HG02981 (cell line): ENCODE measurements around the gene TRIM16.
"Not testable (repeated sequence)": the region's sequence is repeated elsewhere in the genome, so short reads cannot be mapped to it uniquely, and the experiment has no call there.

Source experiments
- ATAC-seq: cut with Tn5 transposase; IDR thresholded peaks from one replicate; pipeline ENCODE4 v1.9.1; 2021; ENCODE audit warnings: mild to moderate bottlenecking, moderate library complexity; ENCODE audit not compliant: unreplicated experiment

Gene TRIM16

GRCh38 chr17:15683824-15684478 lies at the start of gene TRIM16:
Gene TRIM16, minus strand, starts transcription at chr17:15684311. Its CDS starts 32,702 bp downstream, at chr17:15651609.
- ATAC-seq, result peak; percentile 90

DNA sequence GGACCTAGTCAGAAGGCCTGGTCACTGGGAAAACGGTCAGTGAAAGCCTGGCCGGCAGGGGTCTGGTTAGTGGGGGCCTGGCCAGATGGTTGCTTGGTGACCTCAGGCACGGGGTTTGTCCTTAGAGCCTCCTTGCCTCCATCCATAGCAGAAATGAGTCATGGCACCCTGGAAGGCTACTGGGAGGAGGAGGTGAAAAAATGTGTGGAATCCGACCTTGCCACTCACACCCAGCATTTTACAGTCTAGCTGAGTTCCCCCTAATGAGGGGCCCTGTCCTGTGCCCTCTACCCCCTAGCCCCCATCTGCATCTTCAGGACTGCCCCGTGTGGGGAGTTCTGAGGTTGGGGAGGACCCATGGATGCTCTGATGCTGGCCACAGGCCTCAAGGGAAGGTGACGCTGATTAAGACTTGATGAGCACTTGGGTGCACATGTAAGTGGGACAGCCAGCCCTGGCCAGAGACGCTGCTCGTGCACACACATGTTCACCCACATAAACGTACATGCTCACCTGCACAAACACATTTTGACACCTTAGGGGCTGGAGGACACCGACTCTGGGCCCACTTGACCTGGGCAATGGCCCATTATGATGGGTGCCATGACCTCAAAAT lies 49.2 kb upstream of the TRIM16 start:
- ATAC-seq, result not testable (repeated sequence)

GRCh38 chr17:15731900-15732299 lies 47.8 kb upstream of the TRIM16 start, which contains the start of gene TBC1D26:
Gene TBC1D26, plus strand, starts transcription at chr17:15732283. Its CDS starts 3,066 bp downstream, at chr17:15735349.
- not testable (repeated sequence) for ATAC-seq

GRCh38 chr17:15730535-15730934 lies 46.4 kb upstream of the TRIM16 start:
- not testable (repeated sequence) for ATAC-seq

GRCh38 chr17:15716601-15717563 lies 32.8 kb upstream of the TRIM16 start:
- not testable (repeated sequence) for ATAC-seq

GRCh38 chr17:15708879-15709278 lies 24.8 kb upstream of the TRIM16 start:
- ATAC-seq, result not testable (repeated sequence)

- ATAC-seq, result not testable (repeated sequence)
Measured at GRCh38 chr17:15704813-15705212, 20.7 kb upstream of the TRIM16 start.

DNA sequence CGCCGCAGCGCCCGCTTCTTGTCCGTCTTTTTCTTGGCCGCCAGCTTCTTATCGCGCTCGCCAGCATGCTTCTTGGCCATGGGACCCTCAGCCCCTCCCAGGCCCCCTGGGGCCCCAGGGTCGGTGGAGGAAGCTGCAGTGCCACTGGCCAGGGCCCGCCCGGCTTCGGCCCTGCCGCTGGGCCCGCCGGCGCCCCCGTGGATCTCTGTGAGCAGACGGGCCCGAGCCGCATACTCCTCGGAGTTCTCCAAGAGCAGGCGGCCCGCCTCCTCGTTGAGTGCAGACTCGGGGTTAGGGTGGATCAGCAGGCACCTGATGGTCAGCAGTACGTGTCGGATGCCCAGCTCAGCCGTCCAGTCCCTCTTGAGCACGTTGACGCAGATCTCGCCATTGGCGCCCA lies 20.1 kb upstream of the TRIM16 start:
- ATAC-seq, result not testable (repeated sequence)

- not testable (repeated sequence) for ATAC-seq
Measured at GRCh38 chr17:15699937-15700336, 15.8 kb upstream of the TRIM16 start.

GRCh38 chr17:15699413-15699924 lies 15.4 kb upstream of the TRIM16 start, which contains the start of gene ZNF286A:
Gene ZNF286A, plus strand, starts transcription at chr17:15699752. Its CDS starts 578 bp downstream, at chr17:15700330.
- ATAC-seq, result peak; percentile 96

DNA sequence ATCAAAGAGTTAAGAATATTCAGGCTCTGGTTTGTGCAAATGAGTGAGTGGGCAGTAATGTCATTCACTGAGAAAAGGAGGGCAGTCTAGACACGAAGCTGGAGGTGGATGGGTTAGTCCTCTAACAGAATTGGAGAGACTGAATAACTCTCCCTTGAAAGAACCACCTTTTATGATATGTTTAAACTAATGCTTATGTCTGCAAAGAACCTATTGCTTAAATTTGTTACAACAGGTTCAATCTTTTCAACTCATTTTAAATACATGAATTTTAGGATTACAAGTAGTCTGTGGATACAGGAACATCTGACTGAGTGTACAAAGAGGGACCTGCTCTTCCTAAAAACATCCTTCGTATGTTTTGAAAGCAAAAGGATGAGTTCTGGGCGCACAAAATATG lies 14.9 kb upstream of the TRIM16 start:
- not testable (repeated sequence) for ATAC-seq

DNA sequence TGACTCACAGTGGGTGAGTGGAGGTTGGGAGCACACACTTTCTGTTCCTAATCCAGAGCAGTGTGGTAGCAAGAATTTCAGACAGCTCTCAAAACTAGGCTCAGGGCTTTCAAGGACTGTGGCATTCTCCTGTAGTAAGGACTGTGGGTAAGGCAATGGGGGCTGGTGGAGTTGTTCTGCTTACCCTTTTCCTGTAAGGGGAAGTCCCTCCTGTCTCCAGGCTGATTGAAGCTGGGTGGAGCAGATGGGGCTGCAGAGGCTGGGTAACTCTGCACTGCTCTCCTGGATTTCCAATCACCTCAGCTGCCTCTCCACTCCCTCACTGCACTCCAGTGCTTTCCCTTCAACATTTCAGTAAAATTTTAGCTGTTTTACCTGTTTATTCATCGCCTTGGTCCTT lies 3.4 kb upstream of the TRIM16 start:
- ATAC-seq, result not testable (repeated sequence)

DNA sequence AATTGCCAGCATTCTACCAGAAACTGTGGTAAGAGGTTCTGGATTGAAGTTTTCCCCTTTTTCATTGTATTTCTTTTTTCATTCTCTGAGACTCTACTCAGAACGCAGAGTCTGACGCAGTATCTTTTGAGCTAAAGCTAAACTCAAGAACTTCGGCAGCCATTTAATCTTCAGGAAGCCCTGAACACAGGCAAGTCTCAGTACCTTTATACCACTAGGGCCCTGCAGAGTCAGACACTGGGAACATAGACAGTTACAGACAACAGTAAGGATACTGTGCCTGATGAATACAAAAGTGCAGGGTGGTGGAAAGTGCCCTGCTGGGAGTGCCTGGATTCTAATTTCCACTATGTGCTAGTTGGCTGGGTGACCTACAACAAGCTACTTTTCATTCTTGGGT lies 976 bp downstream of the TRIM16 start:
- not testable (repeated sequence) for ATAC-seq

GRCh38 chr17:15675991-15676390 lies 8.1 kb downstream of the TRIM16 start:
- ATAC-seq, result not testable (repeated sequence)

DNA sequence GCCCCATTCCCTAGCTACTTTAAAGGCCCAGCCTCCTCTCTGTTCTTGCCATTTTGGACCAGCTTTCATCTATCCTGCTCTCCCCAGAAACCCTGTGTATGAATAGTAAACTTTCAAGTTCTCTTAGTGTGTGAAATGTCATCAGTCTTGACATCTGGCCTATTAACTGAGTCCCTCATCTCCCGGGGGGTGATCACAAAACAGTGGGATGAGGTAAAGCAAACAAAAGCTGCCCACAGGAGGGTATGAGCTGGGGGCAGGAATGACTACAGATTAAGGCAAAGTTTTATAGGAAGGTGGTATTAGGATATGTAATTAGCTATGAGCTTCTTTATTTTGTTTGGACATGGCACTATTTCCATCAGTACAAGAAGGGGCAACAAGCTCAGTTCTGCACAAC lies 9.5 kb downstream of the TRIM16 start:
- not testable (repeated sequence) for ATAC-seq

- ATAC-seq, result not testable (repeated sequence)
Measured at GRCh38 chr17:15669526-15669925, 14.6 kb downstream of the TRIM16 start.

DNA sequence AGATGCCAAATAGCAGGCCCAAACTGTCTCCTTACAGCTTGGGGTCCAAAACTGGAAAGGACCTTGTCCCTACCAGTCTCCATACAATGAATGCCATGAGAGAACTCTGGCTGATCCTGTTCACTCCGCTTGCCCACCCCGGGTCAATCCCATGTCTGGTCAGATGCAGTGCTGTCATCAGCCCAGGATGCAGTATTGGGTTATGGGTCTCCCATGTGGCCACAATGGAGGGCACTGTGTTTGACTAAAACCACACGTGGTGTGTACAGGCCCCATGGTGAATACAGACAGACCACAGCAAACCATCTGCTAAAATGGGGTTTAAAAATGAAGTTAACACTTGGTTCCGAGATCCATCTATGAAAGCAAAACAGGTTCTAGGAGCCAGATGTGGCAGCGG lies 20.4 kb downstream of the TRIM16 start:
- no peak for ATAC-seq

DNA sequence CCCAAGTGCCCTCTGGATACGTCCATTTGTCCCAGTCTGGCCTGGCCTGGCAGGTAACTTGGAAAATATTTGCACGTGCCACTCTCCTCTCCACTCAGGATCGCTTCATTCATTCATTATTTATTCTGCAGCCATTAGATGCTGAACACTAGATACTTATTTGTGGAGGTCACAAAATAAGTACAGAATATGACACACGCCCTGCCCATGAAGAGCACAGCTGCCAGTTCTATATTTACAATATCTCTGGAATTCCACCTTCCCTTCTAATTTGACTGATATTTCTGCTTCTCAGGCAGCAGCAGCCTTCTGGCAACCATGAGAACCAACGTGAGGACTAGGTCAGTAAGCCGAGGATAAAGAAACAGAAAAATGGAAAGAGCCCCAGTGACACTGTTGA lies 20.9 kb downstream of the TRIM16 start:
- no peak for ATAC-seq

DNA sequence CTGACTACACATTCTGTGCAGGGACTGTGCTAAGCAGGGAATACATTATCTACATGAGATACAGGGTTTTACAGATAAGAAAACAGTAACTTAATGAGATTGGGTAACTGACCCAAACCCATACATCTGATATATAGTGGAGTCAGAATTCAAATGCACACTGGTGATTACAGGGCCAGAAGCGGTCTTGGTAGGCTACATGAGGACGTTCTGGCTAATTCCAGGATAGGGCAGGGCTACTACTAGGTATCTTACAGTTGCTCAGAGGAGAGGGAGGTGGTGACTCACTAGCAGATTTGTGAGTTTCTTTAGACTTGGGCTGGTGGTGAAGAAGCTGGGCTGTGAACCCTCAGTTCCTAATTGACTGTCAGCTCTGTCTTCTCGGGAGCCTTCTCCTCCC lies 21.4 kb downstream of the TRIM16 start:
- no peak for ATAC-seq

- ATAC-seq, result no peak
Measured at GRCh38 chr17:15660077-15660476, 24.0 kb downstream of the TRIM16 start.

- no peak for ATAC-seq
Measured at GRCh38 chr17:15659663-15660062, 24.4 kb downstream of the TRIM16 start.
